Loucy (cell line): ENCODE results near the gene OBP2A.

Experiments used
- H2AFZ ChIP-seq: fragments of 200-600 bp; sonication (generic); 2 replicates; pipeline ENCODE4 v1.6.0; 2016; ENCODE audit warnings: antibody characterized with exemption, mild to moderate bottlenecking, low read length, moderate library complexity
- H3F3A ChIP-seq: fragments of 200-600 bp; 2 replicates; pipeline ENCODE4 v1.6.0; 2016; ENCODE audit warnings: antibody characterized with exemption, low read depth, mild to moderate bottlenecking
- H3K27me3 ChIP-seq: fragments of 200-600 bp; sonication (generic); 2 replicates; pipeline ENCODE4 v1.6.1; 2014; ENCODE audit warnings: low read length, mild to moderate bottlenecking; ENCODE audit not compliant: insufficient read depth, poor library complexity, severe bottlenecking
- H3K36me3 ChIP-seq: fragments of 200-600 bp; sonication (generic); 2 replicates; pipeline ENCODE4 v1.6.1; 2016; ENCODE audit warnings: low read length; ENCODE audit not compliant: insufficient read depth
- H3K4me1 ChIP-seq: fragments of 200-600 bp; sonication (generic); 2 replicates; pipeline ENCODE4 v1.5.1; 2014; ENCODE audit warnings: low read length, mild to moderate bottlenecking; ENCODE audit not compliant: insufficient read depth, poor library complexity, severe bottlenecking
- H3K4me2 ChIP-seq: fragments of 200-600 bp; sonication (generic); 2 replicates; pipeline ENCODE4 v1.6.0; 2014; ENCODE audit warnings: antibody characterized with exemption, low read length, low read depth, mild to moderate bottlenecking; ENCODE audit not compliant: poor library complexity, severe bottlenecking
- H3K4me3 ChIP-seq: fragments of 200-600 bp; sonication (generic); 2 replicates; pipeline ENCODE4 v1.5.1; 2014; ENCODE audit warnings: low read length, mild to moderate bottlenecking, mixed read lengths; ENCODE audit not compliant: poor library complexity, severe bottlenecking
- H3K79me2 ChIP-seq: fragments of 200-600 bp; sonication (generic); 2 replicates; pipeline ENCODE4 v1.6.1; 2014; ENCODE audit warnings: low read length; ENCODE audit not compliant: insufficient read depth
- H3K9ac ChIP-seq: fragments of 200-600 bp; sonication (generic); 2 replicates; pipeline ENCODE4 v1.6.0; 2014; ENCODE audit warnings: mild to moderate bottlenecking, low read depth, low read length, moderate library complexity; ENCODE audit not compliant: poor library complexity, severe bottlenecking
- H3K9me2 ChIP-seq: fragments of 200-600 bp; sonication (generic); replicated peaks from 2 replicates; pipeline ENCODE4 v1.6.1; 2016; ENCODE audit warnings: low read depth, low read length, mixed read lengths
- H3K9me3 ChIP-seq: fragments of 200-600 bp; sonication (generic); 2 replicates; pipeline ENCODE4 v1.6.1; 2014; ENCODE audit warnings: mild to moderate bottlenecking, antibody characterized with exemption, low read length, low read depth; ENCODE audit not compliant: insufficient read depth
- H4K20me1 ChIP-seq: fragments of 200-600 bp; sonication (generic); 2 replicates; pipeline ENCODE4 v1.6.0; 2014; ENCODE audit warnings: antibody characterized with exemption, low read length, mild to moderate bottlenecking; ENCODE audit not compliant: insufficient read depth, poor library complexity, severe bottlenecking
- EZH2phosphoT487 ChIP-seq: fragments of 200-600 bp; IDR thresholded peaks from 2 replicates; pipeline ENCODE4 v1.6.1; 2018; ENCODE audit warnings: antibody characterized with exemption, mild to moderate bottlenecking, moderate library complexity, borderline replicate concordance
- TF ChIP-seq, protein P1 (sequence below): fragments of 200-600 bp; sonication (generic); conservative IDR thresholded peaks from 2 replicates; pipeline ENCODE4 v1.5.1; 2014; ENCODE audit warnings: mild to moderate bottlenecking, antibody characterized with exemption, low read length

OBP2A gene

DNA sequence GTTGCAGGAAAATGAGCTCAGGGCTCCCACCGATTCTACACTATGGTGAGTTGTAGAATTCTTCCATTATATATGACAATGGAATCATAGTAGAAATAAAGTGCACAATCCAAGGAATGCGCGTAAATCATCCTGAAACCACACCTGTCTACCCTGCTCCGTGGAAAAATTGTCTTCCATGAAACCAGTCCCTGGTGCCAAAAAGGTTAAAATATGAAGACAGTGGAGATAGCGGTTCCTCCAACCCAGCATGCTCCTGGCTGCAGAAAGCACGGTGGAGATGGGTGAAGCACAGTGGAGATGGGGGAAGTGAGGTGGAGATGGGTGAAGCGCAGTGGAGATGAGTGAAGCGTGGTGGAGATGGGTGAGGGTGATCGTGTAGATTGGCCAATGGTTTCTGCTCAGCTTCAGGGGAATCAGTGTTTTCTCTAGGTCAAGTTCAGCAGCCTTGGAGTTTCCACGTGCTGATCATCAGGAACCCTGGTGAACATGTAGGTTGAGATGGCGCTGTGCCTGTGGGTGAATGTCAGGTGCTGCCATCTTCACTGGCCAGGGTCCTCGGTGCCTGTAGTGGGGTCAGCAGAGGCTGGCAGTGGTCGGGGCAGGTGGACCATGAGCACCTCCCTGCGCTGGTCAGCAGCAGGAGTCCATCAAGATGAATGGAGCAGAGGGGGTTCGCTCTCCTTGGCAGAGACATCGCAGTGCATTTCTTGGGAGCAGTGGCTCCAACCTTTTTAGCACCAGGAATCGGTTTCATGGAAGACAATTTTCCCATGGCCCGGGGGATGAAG is 35.9 kb downstream of the OBP2A start:
- Histone ChIP-seq H3K4me2 (no peak overlapping the region), H2AFZ (no peak overlapping the region), H3K9ac (no peak overlapping the region), H3K27me3 (no peaks in the 10 kb centered on the region), H3K9me2 (no peaks in the 10 kb centered on the region), H3K4me3 (no peak overlapping the region), H3F3A (no peaks in the 10 kb centered on the region), H4K20me1 (no peaks in the 10 kb centered on the region), H3K79me2 (no peaks in the 10 kb centered on the region), H3K36me3 (no peaks in the 10 kb centered on the region), H3K9me3 (peaks cover 6% of the 10 kb centered on the region; the same call in 1 of the 2 replicates), H3K4me1 (no peaks in the 10 kb centered on the region)
- TF ChIP-seq, protein P1, sequence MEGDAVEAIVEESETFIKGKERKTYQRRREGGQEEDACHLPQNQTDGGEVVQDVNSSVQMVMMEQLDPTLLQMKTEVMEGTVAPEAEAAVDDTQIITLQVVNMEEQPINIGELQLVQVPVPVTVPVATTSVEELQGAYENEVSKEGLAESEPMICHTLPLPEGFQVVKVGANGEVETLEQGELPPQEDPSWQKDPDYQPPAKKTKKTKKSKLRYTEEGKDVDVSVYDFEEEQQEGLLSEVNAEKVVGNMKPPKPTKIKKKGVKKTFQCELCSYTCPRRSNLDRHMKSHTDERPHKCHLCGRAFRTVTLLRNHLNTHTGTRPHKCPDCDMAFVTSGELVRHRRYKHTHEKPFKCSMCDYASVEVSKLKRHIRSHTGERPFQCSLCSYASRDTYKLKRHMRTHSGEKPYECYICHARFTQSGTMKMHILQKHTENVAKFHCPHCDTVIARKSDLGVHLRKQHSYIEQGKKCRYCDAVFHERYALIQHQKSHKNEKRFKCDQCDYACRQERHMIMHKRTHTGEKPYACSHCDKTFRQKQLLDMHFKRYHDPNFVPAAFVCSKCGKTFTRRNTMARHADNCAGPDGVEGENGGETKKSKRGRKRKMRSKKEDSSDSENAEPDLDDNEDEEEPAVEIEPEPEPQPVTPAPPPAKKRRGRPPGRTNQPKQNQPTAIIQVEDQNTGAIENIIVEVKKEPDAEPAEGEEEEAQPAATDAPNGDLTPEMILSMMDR = no peak
- no peak for TF ChIP-seq EZH2phosphoT487

DNA sequence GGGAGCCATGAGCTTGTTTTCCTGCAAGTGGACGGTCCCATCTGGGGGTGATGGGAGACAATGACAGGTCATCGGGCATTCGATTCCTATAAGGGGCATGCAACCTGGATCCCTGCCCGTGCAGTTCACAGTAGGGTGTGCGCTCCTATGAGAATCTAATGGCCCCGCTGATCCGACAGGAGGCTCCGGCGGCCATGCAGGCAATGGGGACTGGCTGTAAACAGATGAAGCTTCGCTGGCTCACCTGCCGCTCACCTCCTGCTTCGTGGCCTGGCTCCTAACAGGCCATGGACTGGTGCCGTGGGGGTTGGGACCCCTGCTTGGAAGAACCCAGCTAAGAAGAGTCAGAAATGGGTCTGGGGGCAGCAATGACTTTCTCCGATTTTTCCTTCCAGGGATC is 36.6 kb downstream of the OBP2A start:
- no peaks in the 10 kb centered on the region for H4K20me1 ChIP-seq
- no peak overlapping the region for H3K4me2 ChIP-seq
- peaks cover 6% of the 10 kb centered on the region; the same call in 1 of the 2 replicates for H3K9me3 ChIP-seq
- H3K4me1 ChIP-seq = no peaks in the 10 kb centered on the region
- no peaks in the 10 kb centered on the region for H3F3A ChIP-seq
- no peaks in the 10 kb centered on the region for H3K79me2 ChIP-seq
- H3K27me3 ChIP-seq = no peaks in the 10 kb centered on the region
- TF ChIP-seq EZH2phosphoT487 = no peak
- TF ChIP-seq, protein P1 = no peak
- no peaks in the 10 kb centered on the region for H3K36me3 ChIP-seq
- no peak overlapping the region for H3K4me3 ChIP-seq
- no peaks in the 10 kb centered on the region for H3K9me2 ChIP-seq
- no peak overlapping the region for H2AFZ ChIP-seq
- H3K9ac ChIP-seq = no peak overlapping the region

DNA sequence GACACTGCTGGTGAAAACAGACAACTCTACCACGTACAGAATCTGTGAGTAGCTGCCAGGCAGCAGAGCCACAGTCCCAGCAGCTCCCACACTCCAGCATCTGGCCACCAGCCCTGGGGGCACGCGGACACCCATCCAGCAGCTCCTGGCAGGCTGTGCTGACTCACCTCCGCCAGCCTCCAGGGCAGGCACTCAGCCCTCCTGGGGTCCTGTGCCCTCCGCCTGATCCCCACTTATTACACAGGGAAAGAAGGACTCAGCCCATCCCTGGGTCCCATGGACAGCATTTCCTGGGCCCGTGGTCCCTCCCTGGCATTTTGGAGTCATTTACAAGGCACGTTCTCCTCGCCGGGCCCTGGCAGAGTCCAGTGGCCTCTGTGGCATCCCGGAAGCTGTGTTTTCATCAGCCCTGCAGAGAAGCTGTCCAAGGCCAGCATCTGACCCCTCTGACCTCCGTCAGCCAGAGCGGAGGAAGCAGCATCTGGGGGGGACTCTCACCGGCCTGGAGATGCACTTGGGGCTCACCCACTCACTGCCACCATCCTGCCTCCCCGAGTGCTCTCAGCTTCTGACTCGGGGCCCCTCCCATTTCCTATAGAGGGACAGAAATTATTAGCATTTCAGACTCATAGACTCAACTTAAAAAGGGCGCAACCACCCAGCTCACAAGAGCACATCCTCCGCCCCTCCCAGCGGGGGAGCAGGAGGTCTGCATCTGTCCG is 37.2 kb downstream of the OBP2A start:
- Histone ChIP-seq H3K9ac (no peak overlapping the region), H3K4me1 (no peaks in the 10 kb centered on the region), H3K4me2 (no peak overlapping the region), H3K79me2 (no peaks in the 10 kb centered on the region), H3K9me2 (no peaks in the 10 kb centered on the region), H3K36me3 (no peaks in the 10 kb centered on the region), H4K20me1 (no peaks in the 10 kb centered on the region), H3K27me3 (no peaks in the 10 kb centered on the region), H3K9me3 (peaks cover 6% of the 10 kb centered on the region; the same call in 1 of the 2 replicates), H2AFZ (no peak overlapping the region), H3F3A (no peaks in the 10 kb centered on the region), H3K4me3 (no peak overlapping the region)
- no peak for TF ChIP-seq EZH2phosphoT487
